Keratinocyte (primary cell): ENCODE results near the gene CDCA5. TPM values are rescaled to one million over a fixed set of nuclear protein-coding genes. Genes with fewer than 3 reads are reported as not detected.

Source experiments
- DNase-seq: peaks from one replicate; pipeline ENCODE4 v3.0.0-alpha.2; 2011; ENCODE audit warnings: low read depth, missing footprints, low spot score
- FAIRE-seq: peaks from 2 replicates; lab custom pipeline; 2011; peaks lifted over from hg19 to GRCh38; lab: Jason Lieb, UNC
- H2AFZ ChIP-seq: 2 replicates; pipeline ENCODE4 v1.6.0; 2012; ENCODE audit warnings: low read length, control low read depth, inconsistent platforms; ENCODE audit not compliant: control insufficient read depth
- H3K27ac ChIP-seq: 2 replicates; pipeline ENCODE4 v1.5.1; 2011; ENCODE audit warnings: low read length; ENCODE audit not compliant: control insufficient read depth, insufficient read depth
- H3K27me3 ChIP-seq: 3 replicates; pipeline ENCODE4 v1.6.0; 2011; ENCODE audit warnings: low read length; ENCODE audit not compliant: control insufficient read depth, insufficient read depth; ENCODE audit errors: extremely low read depth
- H3K36me3 ChIP-seq, 2 experiments: 2 replicates in 1 of 2; 3 replicates in 1 of 2; pipeline ENCODE4 v1.5.1; 2011; ENCODE audit warnings: low read length in 2 of 2, mild to moderate bottlenecking in 1 of 2; ENCODE audit not compliant: control insufficient read depth in 2 of 2, insufficient read depth in 2 of 2; ENCODE audit errors: extremely low read depth in 1 of 2
- H3K4me1 ChIP-seq: 3 replicates; pipeline ENCODE4 v1.5.1; 2011; ENCODE audit warnings: low read length; ENCODE audit not compliant: control insufficient read depth, insufficient read depth; ENCODE audit errors: extremely low read depth
- H3K4me2 ChIP-seq: 3 replicates; pipeline ENCODE4 v1.6.0; 2011; ENCODE audit warnings: low read depth, low read length; ENCODE audit not compliant: control insufficient read depth, insufficient read depth; ENCODE audit errors: extremely low read depth
- H3K4me3 ChIP-seq, 3 experiments: fragments of 200-600 bp in 1 of 3; sonication (generic) in 1 of 3; 2 replicates in 2 of 3; 3 replicates in 1 of 3; pipeline ENCODE4 v1.5.1; 2011 to 2016; ENCODE audit warnings: low read length in 3 of 3, mild to moderate bottlenecking in 3 of 3, control low read depth in 2 of 3, inconsistent platforms in 1 of 3, low read depth in 1 of 3, mixed read lengths in 1 of 3, mixed run types in 1 of 3, moderate library complexity in 1 of 3; ENCODE audit not compliant: control insufficient read depth in 2 of 3, insufficient read depth in 2 of 3; ENCODE audit errors: extremely low read depth in 1 of 3
- H3K79me2 ChIP-seq: 2 replicates; pipeline ENCODE4 v1.6.0; 2012; ENCODE audit warnings: low read length; ENCODE audit not compliant: control insufficient read depth, insufficient read depth
- H3K9ac ChIP-seq: 3 replicates; pipeline ENCODE4 v1.6.0; 2011; ENCODE audit warnings: low read length; ENCODE audit not compliant: control insufficient read depth, insufficient read depth; ENCODE audit errors: extremely low read depth
- H3K9me1 ChIP-seq: 3 replicates; pipeline ENCODE4 v1.6.0; 2011; ENCODE audit warnings: low read length; ENCODE audit not compliant: control insufficient read depth, insufficient read depth; ENCODE audit errors: extremely low read depth
- H3K9me3 ChIP-seq: 2 replicates; pipeline ENCODE4 v1.5.1; 2012; ENCODE audit warnings: low read depth, low read length; ENCODE audit not compliant: control insufficient read depth
- H4K20me1 ChIP-seq: 3 replicates; pipeline ENCODE4 v1.6.0; 2011; ENCODE audit warnings: low read length; ENCODE audit not compliant: control insufficient read depth, insufficient read depth; ENCODE audit errors: extremely low read depth
- CTCF ChIP-seq, 3 experiments: IDR thresholded peaks in 1 of 3; conservative IDR thresholded peaks in 1 of 3; optimal IDR thresholded peaks in 1 of 3; 2 replicates in 2 of 3; 3 replicates in 1 of 3; pipeline versions ENCODE3 to v1.5.1; 2011; ENCODE audit warnings: low read length in 3 of 3, mild to moderate bottlenecking in 3 of 3, moderate library complexity in 2 of 3, control low read depth in 1 of 3, inconsistent platforms in 1 of 3; ENCODE audit not compliant: insufficient read depth in 2 of 3; ENCODE audit errors: extremely low read depth in 1 of 3
- EZH2 ChIP-seq: IDR thresholded peaks from one replicate; pipeline ENCODE4 v1.6.1; 2012; ENCODE audit warnings: inconsistent platforms, mild to moderate bottlenecking, low read length, moderate library complexity
- dilution Hi-C: fragments of 300-500 bp; cut with MboI; formaldehyde crosslinking; loops from one replicate; pipeline ENCODE4 v1.7.0; 2020; ENCODE audit warnings: low sequenced_read_pairs; ENCODE audit not compliant: extremely low pct_ligation_motif_present
- polyA plus RNA-seq, 5 experiments: library from polyadenylated mRNA; depleted of rRNA in 3 of 5; stranded (reverse) in 3 of 5; stranded (forward) in 1 of 5; unstranded in 1 of 5; fragments of >200 nt; gene quantifications; 1 replicate in 1 of 5; 2 replicates in 3 of 5; 3 replicates in 1 of 5; pipeline versions ENCODE4 v1.2.1 to v1.2.3, GENCODE V29; 2011 to 2012; ENCODE audit warnings: missing spikeins in 2 of 5, low read depth in 1 of 5, low replicate concordance in 1 of 5

CDCA5 gene
- polyA plus RNA-seq, 1 donor (not counting 4 experiments of a cell fraction or from before 2014, with no cell fraction given) = 8.0 TPM

- Histone ChIP-seq H2AFZ (no peak overlapping the region), H3K27me3 (no peaks in the 10 kb centered on the region), H3K36me3 (peaks cover 42 to 49% of the 10 kb centered on the region in 2 experiments), H3K4me2 (no peak overlapping the region), H4K20me1 (peaks cover 8% of the 10 kb centered on the region), H3K79me2 (peaks cover 32% of the 10 kb centered on the region), H3K9me3 (no peaks in the 10 kb centered on the region), H3K4me1 (peaks cover 20% of the 10 kb centered on the region), H3K9ac (no peak overlapping the region), H3K9me1 (no peaks in the 10 kb centered on the region), H3K27ac (no peak overlapping the region), H3K4me3 (no peak overlapping the region)
- no peak for DNase-seq
- no peak for FAIRE-seq
- no peak for TF ChIP-seq EZH2
- no peak for TF ChIP-seq CTCF (optimal IDR thresholded peaks at IDR 0.05 in 1 of 3, IDR thresholded peaks at IDR 0.05 in 1 of 3, conservative IDR thresholded peaks at IDR 0.05 in 1 of 3; ENCODE audit: extremely low read depth in 1 of 3, insufficient read depth in 2 of 3, low read length in 3 of 3)
- dilution Hi-C loops = no loop called here
Measured at GRCh38 chr11:65131417-65131776, 47.6 kb upstream of the CDCA5 start.

GRCh38 chr11:65130631-65131416 lies 47.0 kb upstream of the CDCA5 start:
- H4K20me1 ChIP-seq = peaks cover 8% of the 10 kb centered on the region
- no peaks in the 10 kb centered on the region for H3K27me3 ChIP-seq
- no peak overlapping the region for H3K4me2 ChIP-seq
- FAIRE-seq (no peak), DNase-seq (no peak)
- H3K27ac ChIP-seq = no peak overlapping the region
- no peaks in the 10 kb centered on the region for H3K9me3 ChIP-seq
- no peaks in the 10 kb centered on the region for H3K9me1 ChIP-seq
- no peak overlapping the region for H3K4me3 ChIP-seq
- TF ChIP-seq CTCF (optimal IDR thresholded peaks at IDR 0.05 in 1 of 3, IDR thresholded peaks at IDR 0.05 in 1 of 3, conservative IDR thresholded peaks at IDR 0.05 in 1 of 3; ENCODE audit: extremely low read depth in 1 of 3, insufficient read depth in 2 of 3, low read length in 3 of 3) = no peak
- TF ChIP-seq EZH2 = no peak
- H3K79me2 ChIP-seq = peaks cover 32% of the 10 kb centered on the region
- H2AFZ ChIP-seq = no peak overlapping the region
- dilution Hi-C loops = no loop called here
- H3K36me3 ChIP-seq = peaks cover 45 to 52% of the 10 kb centered on the region in 2 experiments
- no peak overlapping the region for H3K9ac ChIP-seq
- peaks cover 20% of the 10 kb centered on the region for H3K4me1 ChIP-seq
